CD4-positive, alpha-beta T cell treated with Interleukin-6 at 100 ng/mL for 8 hours (primary cell): ENCODE data around the gene INO80D.
A peak's percentile ranks its signal among the peaks of the same experiment; 100 is the strongest.
"Not testable (repeated sequence)": the region's sequence is repeated elsewhere in the genome, so short reads cannot be mapped to it uniquely, and the experiment has no call there.

Experiments used
- DNase-seq: peaks from one replicate; pipeline ENCODE4 v3.0.0-alpha.2; 2020; ENCODE audit warnings: mixed read lengths, low spot score

The INO80D gene, protein sequence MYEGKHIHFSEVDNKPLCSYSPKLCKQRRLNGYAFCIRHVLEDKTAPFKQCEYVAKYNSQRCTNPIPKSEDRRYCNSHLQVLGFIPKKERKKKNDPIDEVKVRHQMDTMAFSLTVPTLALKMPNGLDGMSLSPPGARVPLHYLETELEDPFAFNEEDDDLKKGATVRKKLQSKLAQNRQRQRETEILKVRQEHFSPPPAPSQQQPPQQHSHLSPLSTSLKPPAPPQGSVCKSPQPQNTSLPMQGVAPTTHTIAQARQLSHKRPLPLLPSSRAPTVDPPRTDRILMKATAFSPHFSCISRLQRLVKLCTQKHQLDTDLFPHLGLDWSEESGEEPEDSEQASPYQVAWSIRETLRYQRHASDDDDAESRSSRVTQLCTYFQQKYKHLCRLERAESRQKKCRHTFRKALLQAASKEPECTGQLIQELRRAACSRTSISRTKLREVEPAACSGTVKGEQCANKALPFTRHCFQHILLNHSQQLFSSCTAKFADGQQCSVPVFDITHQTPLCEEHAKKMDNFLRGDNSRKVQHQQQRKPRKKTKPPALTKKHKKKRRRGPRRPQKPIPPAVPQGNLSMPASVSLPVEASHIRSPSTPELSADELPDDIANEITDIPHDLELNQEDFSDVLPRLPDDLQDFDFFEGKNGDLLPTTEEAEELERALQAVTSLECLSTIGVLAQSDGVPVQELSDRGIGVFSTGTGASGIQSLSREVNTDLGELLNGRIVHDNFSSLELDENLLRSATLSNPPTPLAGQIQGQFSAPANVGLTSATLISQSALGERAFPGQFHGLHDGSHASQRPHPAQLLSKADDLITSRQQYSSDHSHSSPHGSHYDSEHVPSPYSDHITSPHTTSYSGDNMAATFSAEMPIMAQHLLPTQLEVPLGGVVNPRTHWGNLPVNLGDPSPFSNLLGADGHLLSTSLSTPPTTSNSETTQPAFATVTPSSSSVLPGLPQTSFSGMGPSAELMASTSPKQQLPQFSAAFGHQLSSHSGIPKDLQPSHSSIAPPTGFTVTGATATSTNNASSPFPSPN

DNA sequence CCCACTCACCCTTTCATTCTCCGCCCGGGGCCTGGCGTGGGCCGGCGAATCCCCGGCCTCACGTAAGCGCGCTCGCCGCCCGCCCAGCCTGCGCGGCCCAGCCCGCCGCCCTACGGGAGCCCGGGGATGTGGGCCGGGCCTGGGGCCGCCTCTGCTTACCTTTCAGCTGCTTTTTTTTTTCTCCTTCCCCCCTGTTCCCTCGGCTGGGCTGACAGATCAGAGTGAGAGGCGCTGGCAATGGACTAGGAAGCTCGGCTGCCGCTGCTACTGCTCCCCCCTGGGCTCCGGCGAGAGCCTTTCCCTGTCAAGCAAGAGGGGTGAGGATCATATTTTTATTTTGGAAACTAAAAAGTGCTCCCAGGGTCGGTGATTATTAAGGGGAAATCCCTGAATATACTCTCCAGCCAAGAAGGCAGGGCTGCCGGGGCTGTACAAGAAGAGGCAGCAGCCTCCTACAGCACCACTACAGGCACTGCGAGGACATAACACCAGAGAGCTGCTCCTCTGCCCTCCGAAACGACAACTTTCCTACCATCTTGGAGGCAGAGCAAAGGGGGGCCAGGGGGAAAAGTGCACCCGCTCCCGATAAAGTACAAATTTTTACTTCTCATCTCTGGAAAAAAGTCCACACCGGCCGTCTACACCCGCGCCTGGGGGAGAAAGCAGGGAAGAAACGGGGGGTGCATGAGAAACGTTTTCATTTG is at the start of gene INO80D:
INO80D (minus strand) TSS at position 433 of the 704 bp plus-strand sequence. CDS start 23,158 bp downstream, outside the sequence.
- DNase-seq = peak; percentile 83

DNA sequence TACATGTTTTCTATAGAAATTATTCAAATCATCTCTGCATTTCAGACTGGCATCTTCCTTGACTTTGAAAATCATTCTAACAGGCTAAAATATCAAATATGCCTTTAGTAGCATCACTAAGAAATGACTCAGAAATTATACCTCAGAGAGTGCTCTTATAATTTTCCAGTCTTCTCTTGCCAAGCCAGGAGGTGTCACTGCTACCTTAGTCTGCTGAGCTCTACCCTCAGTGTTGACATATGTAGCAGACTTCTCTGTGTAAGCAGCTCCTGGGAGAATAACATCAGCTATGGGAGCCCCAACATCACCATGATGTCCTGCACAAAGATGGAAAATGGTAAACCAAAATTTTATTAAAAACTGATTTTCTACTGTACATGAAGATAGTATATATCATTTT is 41.7 kb upstream of the INO80D start:
- no peak for DNase-seq

DNA sequence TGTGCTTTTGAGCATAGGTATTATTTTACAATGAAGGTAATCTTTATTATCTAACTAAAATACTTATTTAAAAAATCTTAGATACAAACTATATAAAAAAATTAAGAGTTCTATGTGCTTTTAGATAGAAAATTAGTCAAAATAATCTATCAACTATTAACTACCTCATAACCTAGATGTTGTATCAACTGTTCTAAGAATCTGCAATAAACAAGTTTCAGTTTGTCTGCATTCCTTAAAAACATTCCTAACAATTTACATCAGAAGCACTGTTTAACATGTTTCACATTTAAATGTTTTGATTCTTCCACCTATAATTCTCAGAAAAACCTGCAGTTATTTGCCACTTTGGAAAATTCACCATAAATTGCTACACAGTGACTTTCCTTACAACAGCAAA is 39.9 kb upstream of the INO80D start:
- no peak for DNase-seq

DNA sequence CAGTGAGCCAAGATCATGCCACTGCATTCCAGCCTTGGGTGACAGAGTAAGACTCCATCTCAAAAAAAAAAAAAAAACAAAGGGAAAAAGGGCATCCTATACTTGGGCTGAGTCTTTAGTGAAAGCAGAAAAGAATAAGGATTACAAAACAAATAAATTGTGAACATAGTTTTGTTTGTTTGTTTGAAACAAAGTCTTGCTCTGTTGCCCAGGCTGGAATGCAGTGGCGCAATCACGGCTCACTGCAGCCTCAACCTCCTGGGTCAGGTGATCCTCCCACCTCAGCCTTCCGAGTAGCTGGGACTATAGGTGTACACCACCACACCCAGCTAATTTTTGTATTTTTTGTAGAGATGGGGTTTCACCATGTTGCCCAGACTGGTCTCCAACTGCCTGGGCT is 36.6 kb upstream of the INO80D start:
- not testable (repeated sequence) for DNase-seq

DNA sequence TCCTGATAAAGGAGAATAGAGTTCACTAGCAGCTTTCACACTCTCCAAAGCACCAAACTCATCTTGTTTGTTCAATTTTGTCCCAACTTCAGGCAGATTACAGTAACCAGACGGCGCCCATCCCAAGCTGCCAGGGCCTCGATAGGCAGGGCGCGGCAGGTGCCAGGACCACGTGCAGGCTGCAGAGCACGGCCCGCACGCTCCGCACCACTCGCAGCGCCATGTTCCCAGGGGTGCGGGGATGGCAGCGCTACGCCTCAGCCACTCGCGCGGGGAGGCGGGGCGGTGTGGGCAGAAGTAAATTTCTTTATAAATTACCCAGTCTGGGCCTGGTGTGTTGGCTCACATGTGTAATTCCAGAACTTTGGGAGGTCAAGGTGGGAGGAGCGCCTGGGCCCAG is 30.3 kb upstream of the INO80D start:
- DNase-seq = no peak

DNA sequence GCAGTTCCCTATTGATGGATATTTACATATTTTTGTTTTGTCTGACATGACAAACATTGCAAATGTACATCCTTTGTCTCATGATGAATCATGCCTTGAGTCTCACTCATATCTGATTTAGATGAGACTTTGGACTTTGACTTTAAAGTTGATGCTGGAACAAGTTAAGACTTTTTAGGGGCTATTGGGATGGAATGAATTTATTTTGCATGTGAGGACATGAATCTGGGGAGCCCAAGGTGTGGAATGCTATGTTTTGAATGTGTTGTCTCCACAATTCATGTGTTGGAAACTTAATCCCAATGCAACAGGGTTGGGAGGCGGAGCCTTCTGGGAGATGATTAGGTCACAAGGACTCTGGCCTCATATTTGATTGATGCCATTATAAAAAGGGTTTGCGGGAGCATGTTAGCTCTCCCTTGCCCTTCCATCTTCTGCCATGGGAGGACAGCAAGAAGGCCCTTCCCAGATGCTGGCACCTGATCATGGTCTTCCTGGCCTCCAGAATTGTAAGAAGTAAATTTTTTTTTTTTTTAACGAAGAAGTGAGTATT is 29.1 kb upstream of the INO80D start:
- no peak for DNase-seq

DNA sequence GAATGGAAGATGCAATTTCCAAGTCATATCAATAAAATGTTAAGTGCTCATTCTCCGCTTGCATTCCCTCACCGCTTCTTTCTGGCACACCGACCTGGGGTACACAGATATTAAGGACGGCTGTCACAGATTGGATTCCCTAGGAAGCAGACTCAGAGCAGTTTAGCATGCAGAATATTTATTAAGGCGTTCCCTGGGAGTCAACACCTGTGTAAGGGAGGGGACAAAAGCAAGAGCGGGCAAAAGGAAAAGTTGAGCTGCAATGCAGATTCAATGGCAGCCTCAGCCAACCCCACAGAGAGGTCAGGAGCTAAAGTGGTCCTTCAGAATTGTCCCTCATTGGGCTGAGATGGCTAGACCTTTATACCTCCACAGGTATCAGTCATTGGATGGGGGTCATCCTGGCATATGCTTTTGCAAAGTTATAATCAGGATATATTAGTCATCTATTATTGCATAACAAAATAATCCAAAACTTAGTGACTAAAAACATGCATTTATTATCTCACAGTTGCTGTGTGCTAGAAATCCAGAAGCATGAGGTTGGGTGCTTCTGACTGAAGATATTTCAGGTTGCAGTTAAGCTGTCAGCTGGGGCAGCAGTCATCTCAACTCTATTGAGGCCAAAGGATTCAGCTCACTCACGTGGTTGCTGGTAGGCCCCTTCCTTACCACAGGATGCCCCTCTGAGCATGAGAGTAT is 27.0 kb upstream of the INO80D start:
- DNase-seq = no peak

DNA sequence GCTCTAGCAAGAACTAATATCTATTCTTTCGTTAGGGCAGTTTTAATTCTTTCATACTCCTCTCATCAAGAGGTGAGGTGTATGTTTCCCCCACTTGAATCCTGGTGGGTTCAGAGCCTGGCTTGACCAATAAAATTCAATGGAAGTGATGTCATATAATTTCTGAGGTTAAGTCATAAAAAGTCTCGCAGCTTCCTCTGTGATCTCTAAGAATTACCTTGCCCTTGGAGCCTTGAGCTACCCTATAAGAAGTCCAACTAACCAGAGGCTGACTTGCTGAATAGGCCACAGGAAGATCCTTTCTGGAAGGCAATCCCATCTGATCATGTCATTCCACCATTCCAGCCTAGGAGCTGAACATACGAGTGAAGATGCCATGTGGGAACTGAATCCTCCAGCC is 26.1 kb upstream of the INO80D start:
- no peak for DNase-seq

DNA sequence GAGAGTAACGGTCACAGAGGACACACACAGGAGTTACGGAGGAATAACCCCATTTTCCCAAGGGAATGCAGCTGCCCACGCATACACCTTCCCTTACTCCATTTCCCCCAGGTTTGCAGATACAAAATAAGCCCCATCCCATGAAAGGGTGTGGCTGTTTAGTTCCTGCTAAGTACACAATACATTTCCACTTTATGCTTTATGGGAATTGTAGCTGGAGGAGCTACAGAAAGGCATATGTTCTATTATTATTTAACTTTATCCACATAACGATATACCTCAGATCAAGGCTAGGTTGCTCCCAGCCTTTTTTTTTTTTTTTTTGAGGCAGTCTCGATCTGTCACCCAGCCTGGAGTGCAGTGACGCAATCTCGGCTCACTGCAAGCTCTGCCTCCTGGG is 22.7 kb upstream of the INO80D start:
- no peak for DNase-seq

DNA sequence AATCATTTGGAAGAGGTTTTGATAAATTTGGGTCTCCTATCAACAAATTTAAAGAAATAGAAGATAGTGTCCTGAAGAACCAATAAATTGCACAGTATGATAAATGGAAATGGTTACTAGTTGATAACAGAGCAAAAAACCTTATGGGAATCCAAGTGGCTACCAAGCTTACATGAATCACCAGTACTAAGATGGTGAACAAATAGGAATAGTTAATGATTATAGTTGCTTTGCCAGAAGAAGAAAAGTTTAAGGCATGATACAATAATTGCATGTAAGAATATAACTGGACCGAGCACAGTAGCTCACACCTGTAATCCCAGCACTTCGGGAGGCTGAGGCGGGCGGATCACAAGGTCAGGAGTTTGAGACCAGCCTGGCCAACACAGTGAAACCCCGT is 19.6 kb upstream of the INO80D start:
- no peak for DNase-seq

DNA sequence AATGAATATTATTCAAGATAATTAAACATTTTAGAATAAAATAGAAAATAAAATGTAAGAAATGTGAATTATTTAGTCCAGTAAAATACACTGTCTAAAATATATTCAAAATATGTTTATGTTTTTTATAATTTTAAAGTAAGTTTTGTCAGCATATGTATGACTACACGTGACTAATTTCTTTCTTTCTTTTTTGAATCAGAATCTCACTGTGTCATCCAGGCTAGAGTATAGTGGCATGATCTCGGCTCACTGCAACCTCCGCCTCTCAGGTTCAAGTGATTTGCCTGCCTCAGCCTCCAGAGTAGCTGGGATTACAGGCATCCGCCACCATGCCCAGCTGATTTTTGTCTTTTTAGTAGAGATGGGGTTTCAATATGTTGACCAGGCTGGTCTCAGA is 19.1 kb upstream of the INO80D start:
- DNase-seq = no peak

DNA sequence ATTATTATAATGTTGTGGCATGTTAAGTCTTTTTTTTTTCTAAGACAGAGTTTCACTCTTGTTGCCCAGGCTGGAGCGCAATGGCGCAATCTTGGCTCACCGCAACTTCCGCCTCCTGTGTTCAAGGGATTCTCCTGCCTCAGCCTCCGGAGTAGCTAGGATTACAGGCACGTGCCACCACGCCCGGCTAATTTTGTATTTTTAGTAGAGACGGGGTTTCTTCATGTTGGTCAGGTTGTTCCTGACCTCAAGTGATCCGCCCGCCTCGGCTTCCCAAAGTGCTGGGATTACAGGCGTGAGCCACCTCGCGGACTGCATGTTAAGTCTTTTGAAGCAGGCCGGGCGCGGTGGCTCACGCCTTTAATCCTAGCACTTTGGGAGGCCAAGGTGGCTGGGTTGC is 12.9 kb upstream of the INO80D start:
- not testable (repeated sequence) for DNase-seq

DNA sequence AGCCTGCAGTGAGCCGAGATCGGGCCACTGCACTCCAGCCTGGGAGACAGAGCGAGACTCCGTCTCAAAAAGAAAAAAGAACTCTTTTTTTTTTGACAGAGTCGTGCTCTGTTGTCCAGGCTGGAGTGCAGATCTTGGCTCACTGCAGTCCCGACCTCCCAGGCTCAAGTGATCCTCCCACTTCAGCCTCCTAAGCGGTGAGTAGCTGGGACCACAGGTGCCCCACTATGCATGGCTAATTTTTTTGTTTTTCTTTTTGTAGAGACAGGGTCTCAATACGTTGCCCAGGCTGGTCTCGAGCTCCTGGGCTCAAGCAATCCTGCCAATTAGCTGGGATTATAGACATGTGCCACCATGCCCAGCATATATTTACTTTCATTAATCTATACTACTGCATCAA is 12.5 kb upstream of the INO80D start:
- DNase-seq = no peak

DNA sequence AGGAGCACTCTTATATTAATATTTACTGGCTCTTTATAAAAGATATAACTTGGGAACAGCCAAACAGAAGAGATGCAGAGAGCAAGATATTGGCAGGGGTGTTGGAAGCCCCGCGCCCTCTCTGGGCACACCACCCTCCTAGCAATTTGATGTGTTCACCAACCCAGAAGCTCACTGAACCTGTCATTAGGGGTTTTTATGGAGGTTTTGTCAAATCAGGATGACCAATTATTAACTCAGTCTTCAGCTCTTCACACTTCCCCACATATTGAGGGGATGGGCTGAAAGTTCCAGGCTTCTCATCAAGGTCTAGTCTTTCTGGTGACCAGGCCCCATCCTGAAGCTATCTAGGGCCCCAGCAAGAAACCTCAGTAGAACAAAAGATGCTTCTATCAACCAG is 10.9 kb upstream of the INO80D start:
- no peak for DNase-seq

DNA sequence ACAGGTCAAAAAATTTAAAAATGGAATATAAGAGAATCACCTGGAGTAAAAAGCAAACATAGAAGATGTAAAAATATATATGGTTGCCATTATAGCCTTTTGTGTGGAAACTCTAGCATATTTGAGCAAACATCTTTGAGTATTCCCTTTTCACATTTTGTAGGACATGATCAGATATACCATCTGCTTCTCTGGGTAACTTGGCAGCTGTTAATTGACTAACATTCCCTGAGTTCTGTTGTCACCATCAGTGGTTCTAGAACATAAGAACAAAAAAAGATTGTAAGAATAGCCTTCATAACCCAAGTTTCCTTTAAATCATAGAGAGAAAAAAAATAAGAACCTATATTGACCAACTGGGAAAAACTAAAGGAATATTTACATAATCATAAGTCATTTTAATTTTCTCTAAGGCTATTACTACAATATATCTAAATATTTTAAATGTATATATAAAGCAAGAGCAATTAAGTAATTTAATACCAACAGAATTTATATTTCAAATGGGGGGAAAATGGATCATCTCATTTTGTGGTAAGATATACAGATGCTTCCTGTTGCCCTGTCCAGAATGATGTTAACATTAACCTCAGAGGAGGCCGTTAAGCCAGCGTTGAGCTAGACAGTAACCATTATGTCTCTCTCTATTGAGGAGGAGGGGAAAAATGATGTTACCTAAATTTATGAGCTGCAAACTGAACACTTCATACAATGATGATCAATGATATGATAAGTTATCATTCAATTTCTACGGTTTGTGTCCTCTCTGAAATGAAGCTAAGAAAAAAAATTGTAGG is 9.8 kb upstream of the INO80D start:
- no peak for DNase-seq

DNA sequence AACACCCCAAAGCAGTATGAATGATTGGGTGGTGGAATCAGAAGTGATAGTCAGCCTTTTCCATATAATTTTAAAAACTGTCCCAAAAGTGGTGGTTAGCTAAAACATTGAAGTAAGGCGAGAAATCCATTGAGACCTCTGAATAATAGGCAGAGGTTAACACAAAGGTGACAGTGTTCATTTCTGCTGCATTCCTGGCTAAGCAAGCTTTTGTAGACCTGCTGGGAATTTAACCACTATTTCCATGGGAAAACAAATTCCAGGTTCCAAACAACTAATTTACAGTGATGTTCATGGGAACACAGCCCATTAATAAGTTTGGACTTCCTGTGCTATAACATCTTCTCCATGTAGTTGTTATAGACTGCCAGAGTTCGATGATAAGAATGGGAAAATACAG is 6.3 kb upstream of the INO80D start:
- DNase-seq = no peak

DNA sequence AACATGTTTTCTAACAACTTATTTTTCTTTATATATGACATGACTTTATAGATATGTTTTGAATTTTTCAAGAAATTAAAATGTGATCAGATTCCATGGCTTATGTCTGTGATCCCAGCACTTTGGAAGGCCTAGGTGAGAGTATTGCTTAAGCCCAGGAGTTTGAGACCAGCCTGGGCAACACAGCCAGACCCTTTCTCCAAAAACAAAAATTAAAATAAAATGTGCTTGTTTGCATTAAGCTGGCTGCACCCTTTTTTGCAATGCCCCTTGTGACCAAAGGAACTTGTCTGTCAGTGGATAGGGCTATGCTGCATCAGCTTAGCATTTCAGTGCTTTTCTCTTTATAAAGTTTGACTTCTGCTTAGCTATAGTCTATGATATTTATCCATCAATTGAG is 2.3 kb upstream of the INO80D start:
- no peak for DNase-seq

DNA sequence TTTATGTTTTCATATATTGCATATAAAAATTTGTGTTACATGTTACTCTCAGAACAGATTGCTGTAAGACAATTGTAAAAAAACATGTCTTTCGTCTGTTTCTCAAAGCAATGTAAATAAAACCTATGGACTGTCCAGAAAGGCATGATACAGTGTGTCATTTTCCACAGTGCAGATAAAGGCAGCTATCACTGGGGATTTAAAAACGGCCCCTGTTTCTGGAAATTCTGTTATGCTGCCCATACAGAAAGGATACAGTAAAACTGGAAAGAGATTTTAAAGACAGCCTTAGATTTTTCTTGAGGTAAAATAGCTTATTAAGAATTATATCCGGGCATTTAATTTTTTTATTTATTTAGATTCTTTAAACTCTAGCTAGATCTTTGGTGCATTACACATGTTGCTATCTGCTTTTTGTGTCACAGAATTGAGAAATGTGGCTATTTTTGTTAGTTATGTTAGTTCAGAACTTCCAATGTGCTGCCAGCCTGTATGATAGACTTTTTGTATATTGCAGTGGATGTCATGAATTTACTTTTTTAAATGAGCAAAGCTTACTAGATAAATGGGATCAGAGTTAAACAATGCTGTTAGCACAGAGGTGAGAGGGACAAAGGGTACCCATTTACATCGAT is 859 bp upstream of the INO80D start:
- DNase-seq = no peak

DNA sequence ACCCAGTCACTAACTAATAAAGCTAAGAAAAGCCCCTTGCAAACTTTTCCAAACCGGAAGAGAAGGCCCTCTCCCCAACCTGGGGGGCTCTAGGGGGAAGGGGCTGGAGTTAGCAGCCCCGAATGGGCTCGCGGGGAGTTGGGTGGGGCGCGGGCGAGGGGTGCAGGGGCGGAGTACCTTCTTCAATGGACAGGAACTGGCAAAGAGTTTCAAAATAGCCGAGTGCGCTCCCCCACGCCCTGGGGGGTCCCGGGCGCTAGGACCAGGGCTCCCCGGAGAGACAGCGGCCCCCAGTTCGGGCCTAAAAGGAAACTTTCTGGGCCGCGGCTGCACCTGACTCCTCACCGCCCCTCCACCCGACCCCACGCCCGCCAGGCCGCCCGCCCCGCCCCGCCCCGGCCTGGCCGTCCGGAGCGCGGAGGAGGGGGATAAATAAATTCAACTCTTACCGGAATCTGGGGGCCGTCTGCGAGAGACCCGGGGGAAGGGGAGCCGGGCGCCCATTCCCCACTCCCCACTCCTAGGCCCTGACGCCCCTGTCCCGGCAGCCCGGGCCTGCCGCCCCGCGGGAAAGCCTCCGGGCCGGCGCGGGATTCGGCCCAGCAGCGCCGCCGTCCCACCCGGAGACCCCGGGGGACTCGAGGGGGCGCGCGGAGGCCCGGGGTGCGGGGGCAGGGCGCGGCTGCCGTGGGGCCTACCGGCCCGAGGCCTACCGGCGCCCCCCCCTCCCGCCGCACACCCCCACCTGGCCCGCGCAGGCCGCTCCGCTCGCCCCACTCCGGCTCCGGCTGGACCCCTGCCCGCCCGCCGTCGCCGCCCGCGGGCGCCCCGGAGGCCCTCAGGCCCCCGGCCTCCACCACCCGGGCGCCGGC is 868 bp downstream of the INO80D start:
- peak; percentile 16 for DNase-seq
